Caco-2 (cell line): ENCODE results near the gene ABCA7. TPM values are rescaled to one million over a fixed set of nuclear protein-coding genes. Genes with fewer than 3 reads are reported as not detected.

Source experiments
- BruUV-seq: library from RNA; stranded (reverse); fragments of 400-500 nt; replicated peaks from 2 replicates; lab custom pipeline; 2021; lab: Mats Ljungman, UMichigan
- CTCF ChIA-PET: fragments of 300-600 bp; sonication (Branson Sonifier 250); formaldehyde crosslinking; loops from one replicate; lab custom pipeline; 2022; ENCODE audit warnings: antibody characterized with exemption; lab: Charles Lee
- POLR2A ChIA-PET: fragments of 300-600 bp; sonication (Branson Sonifier 250); formaldehyde crosslinking; loops from one replicate; lab custom pipeline; 2022; ENCODE audit warnings: antibody characterized with exemption; lab: Charles Lee
- DNase-seq, 2 experiments: peaks; one replicate each; pipeline versions ENCODE4 v3.0.0 to v3.0.0-alpha.2; 2020 to 2022
- H3K27me3 ChIP-seq: replicated peaks from 2 replicates; pipeline ENCODE4 v1.6.0; 2011; ENCODE audit warnings: low read length; ENCODE audit not compliant: control insufficient read depth, insufficient read depth
- H3K36me3 ChIP-seq: 2 replicates; pipeline ENCODE4 v1.5.1; 2011; ENCODE audit warnings: low read length; ENCODE audit not compliant: control insufficient read depth, insufficient read depth
- H3K4me1 ChIP-seq: fragments of 250-450 bp; sonication (Bioruptor Pico); 2 replicates; pipeline ENCODE4 v1.5.1; 2020; ENCODE audit warnings: mild to moderate bottlenecking
- H3K4me3 ChIP-seq: 2 replicates; pipeline ENCODE4 v1.5.1; 2011; ENCODE audit warnings: low read depth, mild to moderate bottlenecking, control low read depth, low read length
- H3K9me3 ChIP-seq: fragments of 250-450 bp; sonication (Bioruptor Pico); 2 replicates; pipeline ENCODE4 v1.5.1; 2020; ENCODE audit warnings: mild to moderate bottlenecking, moderate library complexity
- H3K27ac Mint-ChIP-seq: one replicate; pipeline ENCODE4 v1.8.0; 2022; ENCODE audit warnings: mixed read lengths; ENCODE audit not compliant: unreplicated experiment
- H3K27me3 Mint-ChIP-seq: one replicate; pipeline ENCODE4 v1.8.0; 2022; ENCODE audit warnings: mixed read lengths; ENCODE audit not compliant: insufficient read depth, unreplicated experiment
- H3K36me3 Mint-ChIP-seq: one replicate; pipeline ENCODE4 v1.8.0; 2022; ENCODE audit warnings: mild to moderate bottlenecking, mixed read lengths; ENCODE audit not compliant: insufficient read depth, unreplicated experiment
- H3K4me1 Mint-ChIP-seq: one replicate; pipeline ENCODE4 v1.8.0; 2022; ENCODE audit warnings: low read depth, mixed read lengths; ENCODE audit not compliant: unreplicated experiment
- H3K4me3 Mint-ChIP-seq: one replicate; pipeline ENCODE4 v1.8.0; 2022; ENCODE audit warnings: mild to moderate bottlenecking, moderate library complexity, mixed read lengths; ENCODE audit not compliant: unreplicated experiment
- H3K9me3 Mint-ChIP-seq: one replicate; pipeline ENCODE4 v1.8.0; 2022; ENCODE audit warnings: mixed read lengths; ENCODE audit not compliant: unreplicated experiment
- intact Hi-C: fragments of 100-400 bp; cut with micrococcal nuclease; formaldehyde crosslinking; loops from one replicate; pipeline ENCODE4 v1.10.0; 2022; ENCODE audit not compliant: unreplicated experiment
- total RNA-seq: library from RNA; stranded (reverse); gene quantifications from 2 replicates; pipeline ENCODE4 v1.2.3, GENCODE V29; 2022
- TF ChIP-seq, protein P1 (sequence below), 2 experiments: fragments of 200-600 bp in 1 of 2; IDR thresholded peaks; 1 replicate in 1 of 2; 2 replicates in 1 of 2; pipeline versions ENCODE4 v1.5.1 to v1.8.0; 2011 to 2022; ENCODE audit warnings: antibody characterized with exemption in 1 of 2, control low read depth in 1 of 2, inconsistent platforms in 1 of 2, low read depth in 1 of 2, low read length in 1 of 2, mild to moderate bottlenecking in 1 of 2, moderate library complexity in 1 of 2; ENCODE audit not compliant: insufficient read depth in 1 of 2, severe bottlenecking in 1 of 2, unreplicated experiment in 1 of 2

ABCA7 gene
- total RNA-seq, 1 experiment from 2014 or later: 45.9 TPM

- H3K36me3 Mint-ChIP-seq: peaks cover 61% of the 10 kb centered on the region
- no peaks in the 10 kb centered on the region for H3K9me3 ChIP-seq
- no peak overlapping the region for H3K4me3 ChIP-seq
- H3K4me1 ChIP-seq: peaks cover 5% of the 10 kb centered on the region; the same call in 1 of the 2 replicates
- BruUV-seq: no TSS peak
- H3K9me3 Mint-ChIP-seq: no peaks in the 10 kb centered on the region
- DNase-seq: no peak
- TF ChIP-seq, protein P1, sequence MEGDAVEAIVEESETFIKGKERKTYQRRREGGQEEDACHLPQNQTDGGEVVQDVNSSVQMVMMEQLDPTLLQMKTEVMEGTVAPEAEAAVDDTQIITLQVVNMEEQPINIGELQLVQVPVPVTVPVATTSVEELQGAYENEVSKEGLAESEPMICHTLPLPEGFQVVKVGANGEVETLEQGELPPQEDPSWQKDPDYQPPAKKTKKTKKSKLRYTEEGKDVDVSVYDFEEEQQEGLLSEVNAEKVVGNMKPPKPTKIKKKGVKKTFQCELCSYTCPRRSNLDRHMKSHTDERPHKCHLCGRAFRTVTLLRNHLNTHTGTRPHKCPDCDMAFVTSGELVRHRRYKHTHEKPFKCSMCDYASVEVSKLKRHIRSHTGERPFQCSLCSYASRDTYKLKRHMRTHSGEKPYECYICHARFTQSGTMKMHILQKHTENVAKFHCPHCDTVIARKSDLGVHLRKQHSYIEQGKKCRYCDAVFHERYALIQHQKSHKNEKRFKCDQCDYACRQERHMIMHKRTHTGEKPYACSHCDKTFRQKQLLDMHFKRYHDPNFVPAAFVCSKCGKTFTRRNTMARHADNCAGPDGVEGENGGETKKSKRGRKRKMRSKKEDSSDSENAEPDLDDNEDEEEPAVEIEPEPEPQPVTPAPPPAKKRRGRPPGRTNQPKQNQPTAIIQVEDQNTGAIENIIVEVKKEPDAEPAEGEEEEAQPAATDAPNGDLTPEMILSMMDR (IDR thresholded peaks at IDR 0.05; ENCODE audit: insufficient read depth in 1 of 2, low read depth in 1 of 2, low read length in 1 of 2, severe bottlenecking in 1 of 2, unreplicated experiment in 1 of 2): no peak
- no peaks in the 10 kb centered on the region for H3K4me1 Mint-ChIP-seq
- intact Hi-C loops: loop anchor here (5.0 to 10.0 kb wide), 2 partner anchors 82 to 85 kb away; partner anchors contain the start of genes CNN2, RNU6-2 and TMEM259
- ChIA-PET CTCF (no interaction called here), POLR2A (interaction anchor here (0.5 kb wide), 1 partner anchor 137 kb away, joined by 3 read pairs; no protein-coding TSS in a partner anchor)
- peaks cover 1% of the 10 kb centered on the region for H3K36me3 ChIP-seq
- no peak overlapping the region for H3K4me3 Mint-ChIP-seq
- no peak overlapping the region for H3K27ac Mint-ChIP-seq
- no peaks in the 10 kb centered on the region for H3K27me3 ChIP-seq
- H3K27me3 Mint-ChIP-seq: no peaks in the 10 kb centered on the region
Measured at GRCh38 chr19:1109697-1110671, 70.1 kb downstream of the ABCA7 start.

DNA sequence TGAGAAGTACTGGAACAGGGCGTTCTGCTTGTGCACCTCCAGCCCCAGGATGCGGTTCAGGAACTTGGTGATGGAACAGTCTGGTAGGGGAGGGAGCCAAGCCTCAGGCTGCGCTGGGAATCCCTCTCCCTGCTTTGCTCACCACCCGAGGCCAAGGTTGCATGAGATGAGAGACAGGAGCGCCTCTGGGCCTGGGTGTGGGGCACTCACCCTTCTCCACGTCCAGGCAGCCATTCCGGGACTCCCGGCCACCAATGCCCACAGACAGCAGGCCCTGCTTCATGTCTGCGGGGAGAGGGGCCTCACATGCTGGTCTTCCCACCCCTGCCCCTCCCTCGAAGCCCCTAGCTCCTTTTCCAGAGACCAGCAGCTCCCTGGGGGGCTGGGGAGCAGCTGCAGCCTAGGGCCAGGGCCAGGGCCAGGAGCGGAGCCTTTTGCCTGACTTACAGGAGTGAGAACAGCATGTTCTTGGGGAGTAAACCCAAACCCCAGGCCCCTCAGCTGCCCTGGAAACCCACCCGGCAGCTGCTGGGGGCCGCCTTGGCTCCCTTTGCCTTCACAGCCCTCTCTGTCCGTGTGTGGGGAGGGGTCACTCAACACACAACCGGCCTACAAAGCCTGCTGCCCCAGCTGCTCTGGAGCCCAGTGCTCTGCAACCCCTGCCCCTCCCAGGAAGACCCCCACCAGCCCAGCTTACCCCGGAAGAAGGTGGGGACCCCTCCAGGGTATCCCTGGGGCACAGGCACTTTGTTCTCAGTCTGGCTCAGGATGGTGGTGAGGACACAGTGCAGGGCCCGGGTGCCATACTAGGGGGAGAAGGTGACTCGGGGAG, 71.1 kb downstream of the ABCA7 start:
- ChIA-PET POLR2A (interaction anchor here (0.5 kb wide), 1 partner anchor 136 kb away, joined by 3 read pairs; no protein-coding TSS in a partner anchor), CTCF (no interaction called here)
- Mint-ChIP-seq H3K27ac (no peak overlapping the region), H3K36me3 (peaks cover 60% of the 10 kb centered on the region), H3K27me3 (no peaks in the 10 kb centered on the region), H3K4me1 (no peaks in the 10 kb centered on the region), H3K4me3 (no peak overlapping the region), H3K9me3 (no peaks in the 10 kb centered on the region)
- intact Hi-C loops: loop anchor here (5.0 kb wide), 1 partner anchor 81 kb away; no protein-coding TSS in a partner anchor
- Histone ChIP-seq H3K36me3 (peaks cover 1% of the 10 kb centered on the region), H3K9me3 (no peaks in the 10 kb centered on the region), H3K4me3 (no peak overlapping the region), H3K27me3 (no peaks in the 10 kb centered on the region), H3K4me1 (peaks cover 5% of the 10 kb centered on the region; the same call in 1 of the 2 replicates)
- no peak for DNase-seq
- BruUV-seq: no TSS peak
- TF ChIP-seq, protein P1 (IDR thresholded peaks at IDR 0.05; ENCODE audit: insufficient read depth in 1 of 2, low read depth in 1 of 2, low read length in 1 of 2, severe bottlenecking in 1 of 2, unreplicated experiment in 1 of 2): no peak
